D341Med (cell line): ENCODE data around the gene SBSN.
"Not testable (repeated sequence)": the region's sequence is repeated elsewhere in the genome, so short reads cannot be mapped to it uniquely, and the experiment has no call there.

ENCODE experiments used
- DNase-seq: peaks from one replicate; pipeline ENCODE4 v3.0.0; 2012; ENCODE audit warnings: low spot score

Gene SBSN

DNA sequence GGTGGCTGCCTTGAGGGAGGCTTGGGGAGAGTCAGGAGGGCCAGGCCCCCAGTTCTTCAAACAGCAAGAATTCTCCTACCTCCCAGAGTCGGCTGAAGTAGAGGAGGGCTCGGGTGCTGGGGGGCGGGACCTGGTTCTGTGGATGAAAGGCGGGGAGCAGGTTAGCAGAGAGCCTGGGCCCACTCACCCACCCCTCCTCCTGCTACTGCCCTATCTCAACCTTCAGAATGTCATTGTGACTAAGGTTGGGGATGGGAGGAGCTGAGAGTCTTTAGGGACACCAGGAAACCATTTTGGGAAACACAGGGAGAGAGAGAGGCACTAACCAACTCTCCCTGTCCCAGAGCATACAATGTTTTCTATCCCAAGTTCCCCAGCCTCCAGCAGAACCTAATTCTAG is 25.4 kb downstream of the SBSN start:
- no peak for DNase-seq

DNA sequence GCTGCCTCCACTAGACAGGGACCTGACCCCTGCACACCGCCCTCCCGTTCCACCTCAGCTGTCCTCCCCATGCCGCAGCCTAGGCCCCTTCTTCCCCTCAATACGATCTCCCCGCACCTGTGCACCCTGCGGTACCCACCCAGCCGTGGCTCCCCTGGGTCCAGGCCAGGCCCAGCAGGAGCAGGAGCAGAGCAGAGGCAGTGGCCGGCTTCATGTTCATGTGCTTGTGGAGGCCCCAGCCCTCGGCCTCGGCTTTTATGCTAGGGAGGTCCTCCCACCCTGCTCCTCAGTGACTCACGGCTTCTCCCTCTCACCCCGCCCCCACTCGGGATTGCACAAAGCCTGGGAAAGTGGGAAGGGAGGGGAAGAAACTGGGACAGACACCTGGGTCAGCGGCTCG is 26.4 kb downstream of the SBSN start:
- DNase-seq: no peak

DNA sequence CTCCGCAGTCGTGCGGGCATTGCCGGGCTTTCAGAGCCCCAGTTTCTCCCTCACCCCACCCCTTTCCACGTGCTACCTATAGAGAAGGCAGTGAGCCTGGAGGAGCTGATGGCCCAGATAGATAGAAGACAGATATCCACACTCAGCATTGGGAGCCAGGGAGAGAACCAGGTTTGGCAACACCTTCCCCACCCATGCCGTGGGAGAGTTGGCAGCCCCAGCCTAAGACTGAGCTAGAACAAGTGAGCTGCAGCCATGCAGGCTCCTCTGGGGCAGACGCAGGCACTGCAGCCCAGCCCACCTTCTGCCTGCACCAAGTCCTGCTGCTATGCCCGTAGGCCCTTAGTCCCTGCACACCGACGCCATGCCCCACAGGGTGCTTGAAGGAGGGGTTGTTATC is 27.5 kb downstream of the SBSN start:
- no peak for DNase-seq

DNA sequence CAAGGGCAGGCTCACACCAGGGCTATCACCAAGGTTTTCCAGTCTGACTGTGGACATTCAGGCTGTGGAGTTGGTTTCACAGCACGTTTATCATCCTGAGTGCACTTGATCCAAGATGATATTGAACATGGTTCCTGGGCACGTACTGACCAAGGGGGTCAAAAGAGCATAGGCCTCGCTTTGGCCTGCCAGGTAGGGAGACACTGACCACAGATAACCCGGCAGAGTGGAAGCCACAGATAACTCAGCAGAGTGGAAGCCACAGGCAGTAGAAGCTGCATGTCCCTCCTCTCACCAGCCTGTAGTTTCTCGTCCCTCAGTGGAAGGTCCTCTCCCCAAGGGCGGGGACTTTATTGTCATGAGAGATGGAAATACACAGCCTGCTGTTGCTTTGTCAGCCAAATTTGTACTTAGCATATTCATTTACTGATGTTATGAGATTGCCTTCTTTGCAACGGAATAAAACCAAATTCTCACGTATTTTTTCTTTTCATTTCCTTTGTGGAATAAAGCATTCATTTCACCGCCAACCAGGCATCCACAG is 29.1 kb downstream of the SBSN start:
- no peak for DNase-seq

DNA sequence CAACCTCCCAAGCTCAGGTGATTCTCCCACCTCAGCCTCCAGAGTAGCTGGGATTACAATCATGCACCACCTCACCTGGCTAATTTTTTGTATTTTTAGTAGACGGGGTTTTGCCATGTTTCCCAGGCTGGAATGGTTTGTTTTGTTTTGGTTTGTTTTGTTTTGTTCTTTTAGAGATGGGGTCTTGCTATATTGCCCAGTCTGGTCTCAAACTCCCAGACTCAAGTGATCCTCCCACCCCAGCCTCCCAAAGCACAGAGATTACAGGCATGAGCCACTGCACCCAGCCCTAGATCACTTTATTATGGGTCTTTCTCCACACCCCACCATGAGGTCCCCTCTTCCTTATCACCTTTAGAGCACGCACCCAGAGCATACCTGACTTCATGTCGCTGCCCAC is 29.9 kb downstream of the SBSN start:
- DNase-seq: no peak

DNA sequence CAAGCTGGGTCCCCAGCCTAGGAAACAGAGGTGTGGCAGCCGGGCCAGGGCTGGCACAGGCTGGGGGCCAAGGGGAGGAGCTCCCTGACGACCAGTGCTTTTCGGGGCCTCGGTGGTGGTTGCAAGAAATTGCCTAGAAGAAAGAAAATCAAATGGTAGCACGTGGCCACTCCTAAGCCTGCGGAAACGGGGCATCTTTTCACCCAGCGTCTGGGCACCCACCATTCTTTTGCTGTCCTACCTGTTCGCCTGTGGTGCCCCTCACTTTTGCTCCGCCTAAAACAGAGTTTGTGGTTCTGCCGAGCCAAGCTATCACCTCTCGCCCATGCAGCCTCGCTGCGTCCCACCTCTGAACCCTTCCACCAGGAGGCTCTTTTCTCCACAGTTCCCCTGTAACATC is 30.7 kb downstream of the SBSN start:
- no peak for DNase-seq

DNA sequence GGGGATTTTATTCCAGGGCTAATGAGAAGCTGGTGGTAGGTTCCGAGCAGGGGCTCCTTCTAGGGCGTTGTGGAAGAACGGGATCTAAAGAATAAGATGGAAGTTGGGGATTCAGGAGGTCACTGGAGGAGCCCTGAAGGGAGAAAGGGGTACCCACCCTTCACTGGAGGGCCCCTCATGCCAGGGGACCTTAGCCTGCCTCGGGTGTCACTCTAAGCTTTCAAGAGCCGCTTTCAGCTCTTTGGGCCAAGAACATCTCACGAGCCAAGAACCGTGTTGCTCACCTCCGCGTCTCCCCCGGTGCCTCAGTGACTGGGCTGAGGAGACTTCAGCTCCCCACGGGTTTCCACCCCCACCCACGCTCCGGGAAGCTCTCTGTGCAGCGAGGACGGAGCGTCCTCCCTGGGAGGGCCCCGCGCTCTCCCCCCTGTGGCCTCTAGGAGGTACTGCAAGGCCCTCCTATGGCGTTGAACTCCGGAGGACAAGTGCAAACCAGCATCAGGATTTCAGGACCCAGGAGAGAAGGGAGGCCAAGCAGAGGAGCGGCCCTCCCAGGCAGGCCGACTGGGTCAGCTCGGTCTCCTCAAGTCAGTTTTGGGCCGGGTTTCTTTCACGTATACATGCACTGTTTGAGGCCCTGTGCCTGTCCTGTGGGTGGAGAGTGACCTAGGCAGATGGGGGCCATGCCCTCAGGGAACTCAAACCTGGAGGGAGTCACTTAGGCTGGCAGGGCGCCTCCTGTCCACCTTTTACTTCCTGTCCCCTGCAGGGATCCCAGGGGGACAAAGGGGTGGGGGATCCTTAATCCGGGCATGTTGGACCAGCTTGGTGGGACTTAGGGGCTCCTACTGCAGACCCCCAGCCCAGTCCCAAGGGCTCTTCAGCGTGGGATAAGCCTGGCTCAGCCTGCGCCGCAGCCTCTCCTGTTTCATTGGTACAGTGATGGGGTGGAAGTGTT is 32.7 kb downstream of the SBSN start:
- DNase-seq: peak; percentile 92

DNA sequence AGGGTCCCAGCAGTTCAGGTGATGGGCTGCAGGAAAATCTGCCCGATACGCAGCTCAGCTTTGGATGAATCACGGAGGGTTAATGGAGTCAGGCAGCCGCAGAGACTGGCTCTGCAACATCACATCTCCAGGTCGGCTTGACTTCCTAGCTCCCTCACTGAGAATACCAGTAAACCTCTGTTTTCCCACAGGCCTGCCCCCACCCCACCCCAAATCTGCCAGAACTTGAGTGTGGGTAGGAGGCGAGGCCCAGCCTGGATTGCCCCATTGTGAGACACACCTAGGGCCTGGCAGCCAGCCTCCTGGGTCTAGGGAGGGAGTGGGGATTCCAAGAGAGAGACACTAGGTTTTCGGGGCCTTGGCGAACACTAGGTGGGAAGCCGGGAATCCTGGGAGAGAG is 34.1 kb downstream of the SBSN start:
- DNase-seq: no peak

DNA sequence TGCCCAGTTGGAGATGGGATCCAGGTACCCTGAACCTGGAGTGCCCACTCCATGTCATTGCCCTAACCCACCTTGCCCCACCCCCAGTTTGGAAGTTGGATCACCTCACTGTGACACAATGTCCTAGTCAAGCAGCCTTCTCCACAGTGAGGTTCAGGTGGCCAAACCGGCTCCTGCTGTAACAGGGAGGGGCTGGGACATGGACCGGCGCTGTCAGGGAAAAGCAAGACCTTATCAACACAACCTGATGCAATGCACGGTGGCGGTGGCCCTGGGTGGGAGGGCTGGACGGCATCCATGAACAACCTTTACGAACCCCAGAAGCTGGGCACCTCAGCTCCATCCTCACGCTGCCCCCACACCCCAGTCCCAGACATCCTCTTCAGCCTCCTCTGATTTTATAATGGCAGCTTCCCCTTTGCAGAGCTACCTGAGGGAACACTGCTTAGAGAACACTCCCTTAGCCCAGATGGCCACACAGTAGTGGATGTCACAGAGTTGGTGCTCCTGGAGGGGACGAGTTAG is 36.2 kb downstream of the SBSN start:
- DNase-seq: no peak

DNA sequence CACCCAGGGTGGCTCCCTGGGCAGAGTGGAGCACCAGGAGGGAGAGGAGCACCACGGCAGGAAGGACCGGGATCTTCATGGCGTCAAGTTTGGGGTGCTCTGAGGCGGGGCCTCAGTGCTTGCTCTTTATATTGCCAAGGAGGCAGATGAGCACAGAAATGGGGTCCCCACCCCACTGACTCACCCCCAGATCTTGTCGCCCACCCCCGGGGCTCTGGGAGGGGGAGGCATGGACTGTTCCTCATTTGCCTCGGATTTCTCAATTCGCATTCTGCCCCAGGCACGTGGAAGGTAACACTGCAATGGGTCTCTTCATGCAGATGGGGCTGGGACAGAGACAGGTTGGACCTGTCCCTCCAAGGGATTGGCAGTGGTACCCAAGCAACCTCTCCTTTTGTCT is 37.7 kb downstream of the SBSN start, which contains the start of gene KRTDAP:
KRTDAP (minus strand) TSS at position 101 of the 400 bp plus-strand sequence; CDS start at position 79, 22 bp downstream.
- DNase-seq: no peak

DNA sequence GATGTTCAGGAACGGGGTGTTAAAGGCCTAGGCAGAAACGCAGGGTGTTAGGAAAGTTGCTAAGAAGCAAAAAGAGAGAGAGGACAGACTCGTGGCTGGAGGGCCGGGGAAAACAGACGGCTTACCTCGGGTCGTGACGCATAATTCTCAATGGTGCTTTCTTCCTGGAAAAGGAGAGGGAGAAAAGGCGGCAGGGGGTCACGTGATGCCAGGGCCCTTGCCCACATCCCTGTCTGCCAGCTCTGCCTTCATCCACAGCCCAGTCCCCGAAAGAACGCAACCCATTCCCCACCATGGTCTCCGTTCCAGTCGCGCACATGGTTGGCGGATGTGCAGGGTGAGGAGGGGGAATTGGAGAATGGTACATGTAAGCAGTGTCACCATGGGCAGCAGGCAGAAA is 39.4 kb downstream of the SBSN start:
- DNase-seq: no peak

DNA sequence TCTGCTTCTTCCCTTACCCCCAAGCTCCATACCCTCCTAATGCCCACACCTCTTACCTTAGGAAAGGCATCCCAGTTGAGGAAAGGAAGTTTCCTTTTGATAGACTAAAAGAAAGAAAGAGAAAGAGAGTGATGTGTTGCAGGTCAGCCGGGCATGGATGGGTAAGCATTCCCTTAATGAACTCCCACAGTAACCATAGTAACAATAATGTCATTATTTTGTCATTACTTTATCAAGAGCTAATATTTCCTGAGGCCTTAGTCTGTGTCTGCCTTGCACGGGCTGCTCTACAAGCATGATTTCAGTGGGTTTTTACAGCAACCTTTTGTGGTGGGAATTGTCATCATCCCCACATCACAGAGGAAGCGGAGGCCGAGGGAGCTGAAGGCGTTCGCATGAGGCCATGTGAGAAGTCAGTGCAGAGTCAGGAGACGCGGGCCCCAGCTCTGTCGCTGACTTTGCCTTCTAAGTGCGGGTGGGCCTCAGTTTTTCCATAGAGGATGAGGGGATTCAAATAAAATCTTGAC is 40.4 kb downstream of the SBSN start:
- no peak for DNase-seq

DNA sequence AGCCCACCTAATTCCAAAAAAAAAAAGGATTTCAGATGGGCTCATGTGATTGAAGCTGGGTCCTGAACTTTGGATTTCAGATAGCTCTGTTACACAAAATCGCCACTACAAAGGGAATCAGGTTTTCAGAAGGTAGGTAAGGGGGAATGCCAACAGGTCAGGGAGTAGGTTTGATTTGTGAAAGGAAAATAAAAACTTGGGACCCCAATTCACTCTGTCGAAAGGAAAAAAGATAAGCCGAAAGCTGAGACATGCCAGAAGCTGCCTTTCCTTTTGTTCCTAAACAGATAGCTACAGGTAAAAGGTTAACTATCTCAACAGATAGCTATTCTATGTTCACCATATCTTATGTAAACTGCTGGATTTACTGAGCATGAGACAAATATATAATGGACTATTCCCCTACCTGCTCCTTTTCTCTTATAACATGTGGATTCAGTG is 41.8 kb downstream of the SBSN start:
- DNase-seq: no peak

DNA sequence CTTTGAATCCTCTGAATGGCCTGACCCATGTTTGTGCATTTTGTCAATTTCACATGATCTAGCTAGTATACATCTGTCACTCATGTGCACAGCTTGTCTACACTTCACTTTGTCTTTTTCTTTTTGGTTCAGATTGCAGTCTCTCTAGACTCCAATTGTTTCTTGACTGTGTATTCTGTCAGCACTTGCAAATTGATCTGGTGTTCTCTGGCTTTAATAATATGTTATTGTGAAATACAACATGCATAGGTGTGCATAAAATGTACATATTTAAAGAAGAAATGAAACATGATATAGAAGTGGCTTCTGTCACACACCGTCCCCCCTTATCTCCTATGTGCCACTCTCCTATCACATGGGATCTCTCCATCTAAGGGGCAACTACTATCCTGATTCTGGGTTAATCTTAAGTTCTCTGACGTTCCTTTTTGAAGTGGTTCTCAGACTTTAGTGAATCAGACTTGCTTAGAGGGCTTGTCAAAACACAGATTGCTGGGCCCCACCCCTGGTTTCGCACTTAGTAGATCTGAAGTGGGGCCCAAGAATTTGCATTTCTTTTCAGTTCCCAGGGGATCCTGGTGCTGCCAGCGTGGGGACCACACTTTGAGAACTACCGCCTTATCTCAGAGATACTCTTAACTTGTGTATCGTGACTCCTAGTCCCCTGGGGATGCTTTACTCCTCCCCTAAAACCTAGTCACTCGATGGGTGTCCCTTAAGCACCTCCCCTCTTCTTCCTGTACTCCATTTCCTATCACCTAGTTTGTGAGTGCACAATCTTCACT is 43.7 kb downstream of the SBSN start:
- DNase-seq: no peak

DNA sequence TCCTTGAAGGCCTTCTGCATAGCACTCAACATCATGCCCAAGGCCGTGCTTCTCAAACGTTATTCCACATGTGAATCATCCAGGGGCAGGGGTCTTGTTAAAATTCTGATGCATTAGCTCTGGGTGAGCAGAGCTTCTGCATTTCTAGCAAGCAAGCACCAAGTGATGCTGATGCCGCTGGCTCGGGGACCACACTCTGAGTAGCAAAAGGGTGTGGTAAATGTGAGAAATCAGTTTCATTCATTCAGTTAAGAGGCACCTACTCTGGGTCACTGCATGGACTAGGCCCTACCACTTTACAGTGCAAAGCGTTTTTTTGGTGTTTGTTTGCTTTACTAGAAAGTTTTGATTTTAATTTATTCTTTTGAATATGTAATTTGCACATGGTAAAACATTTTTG is 45.0 kb downstream of the SBSN start:
- DNase-seq: no peak

DNA sequence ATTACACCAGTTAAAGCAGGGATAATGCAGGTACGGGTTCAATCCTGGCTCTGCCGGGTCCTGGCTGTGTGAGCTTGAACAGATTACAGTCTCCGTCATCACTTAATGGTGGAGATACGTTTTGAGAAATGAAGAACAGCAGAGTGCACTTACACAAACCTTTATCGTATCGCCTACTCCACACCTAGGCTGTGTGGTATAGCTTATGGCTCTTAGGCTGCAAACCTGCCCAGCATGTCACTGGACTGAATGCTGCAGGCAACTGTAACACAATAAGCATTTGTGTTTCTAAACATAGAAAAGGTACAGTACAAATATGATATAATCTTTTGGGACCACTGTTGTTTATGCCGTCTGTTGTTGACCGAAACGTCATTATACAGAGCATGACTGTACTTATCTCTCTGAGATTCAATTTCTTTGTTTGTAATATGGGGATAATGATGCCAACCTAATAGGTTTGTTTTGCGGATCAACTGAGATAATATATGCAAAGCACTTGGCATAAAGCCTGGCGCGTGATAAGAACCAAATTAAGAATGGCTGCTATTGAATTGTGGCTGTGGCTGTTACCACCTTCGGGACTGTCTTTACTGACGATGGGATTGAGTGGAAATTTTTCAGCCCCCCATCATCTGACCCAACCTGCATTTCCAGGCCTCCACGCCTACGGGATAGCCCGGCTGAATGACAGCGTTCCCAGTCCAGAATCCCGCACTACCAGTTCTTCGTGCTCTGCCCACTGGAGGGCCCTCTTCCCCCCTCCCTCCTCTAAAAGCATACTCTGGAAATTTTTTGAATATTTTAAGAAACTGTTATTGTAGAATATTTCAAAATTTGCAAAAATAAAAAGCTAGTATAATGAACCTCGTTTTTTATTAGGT is 49.1 kb downstream of the SBSN start:
- peak; percentile 67 for DNase-seq

DNA sequence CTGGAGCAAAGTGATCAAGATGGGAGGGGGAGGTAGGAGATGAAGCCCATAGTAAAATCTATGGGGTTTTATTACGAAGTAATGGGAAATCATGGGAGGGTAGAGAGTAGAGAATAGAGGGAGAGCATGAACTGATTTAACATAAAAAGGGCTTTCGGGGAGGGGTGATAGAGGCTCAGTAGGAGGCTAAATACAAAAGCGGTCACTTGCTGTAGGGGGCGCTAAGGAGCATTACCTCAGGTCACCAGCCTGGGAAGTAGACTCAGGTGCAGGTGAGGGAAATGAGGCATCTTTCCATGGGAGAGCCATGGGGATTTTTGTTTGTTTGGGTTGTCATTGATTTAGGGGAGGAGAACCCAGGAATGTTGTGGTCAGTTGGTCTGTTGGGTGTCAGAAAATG is 52.0 kb downstream of the SBSN start:
- DNase-seq: no peak

DNA sequence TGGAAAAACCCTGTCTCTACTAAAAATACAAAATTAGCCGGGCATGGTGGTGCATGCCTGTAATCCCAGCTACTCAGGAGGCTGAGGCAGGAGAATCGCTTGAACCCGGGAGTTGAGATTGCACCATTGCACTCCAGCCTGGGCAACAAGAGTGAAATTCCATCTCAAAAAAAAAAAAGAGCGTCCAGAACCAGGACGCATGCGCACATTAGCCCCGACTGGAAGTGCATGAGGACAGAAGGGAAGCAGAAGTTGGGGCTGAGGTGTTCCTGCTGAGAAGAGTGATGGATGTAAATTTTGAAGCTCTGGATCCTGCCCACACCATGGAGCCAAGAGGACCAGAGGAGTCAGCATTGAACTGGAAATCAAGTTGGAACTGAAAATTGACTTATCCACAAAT is 53.5 kb downstream of the SBSN start:
- DNase-seq: not testable (repeated sequence)

DNA sequence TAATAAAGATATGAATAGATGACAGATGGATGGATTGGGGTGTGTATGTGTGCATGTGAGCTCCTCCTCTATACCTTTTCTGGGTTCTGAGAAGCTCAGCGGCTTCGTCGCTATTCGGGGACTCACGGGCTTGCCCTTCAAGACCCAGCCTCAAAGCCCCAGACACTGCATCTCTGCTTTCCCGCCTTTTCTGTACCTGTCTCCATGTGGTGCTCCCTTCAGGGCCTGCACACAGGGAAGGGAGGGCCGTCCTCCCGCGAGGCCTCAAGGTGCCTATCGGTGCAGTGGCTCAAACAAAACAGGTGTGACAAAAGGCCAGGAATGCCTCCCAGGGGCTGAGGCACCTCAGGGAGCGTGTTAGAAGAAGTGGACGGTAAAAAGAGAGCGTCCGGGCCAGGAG is 54.0 kb downstream of the SBSN start:
- DNase-seq: no peak
